HG03103 (cell line): ENCODE results near the gene TTLL4.
"Not testable (repeated sequence)": the region's sequence is repeated elsewhere in the genome, so short reads cannot be mapped to it uniquely, and the experiment has no call there.

ENCODE experiments used
- ATAC-seq: cut with Tn5 transposase; IDR thresholded peaks from one replicate; pipeline ENCODE4 v1.9.1; 2021; ENCODE audit warnings: low read depth; ENCODE audit not compliant: unreplicated experiment

TTLL4 gene

GRCh38 chr2:218744615-218745014 lies 34.0 kb downstream of the TTLL4 start:
- ATAC-seq, result no peak

GRCh38 chr2:218745160-218745558 lies 34.5 kb downstream of the TTLL4 start:
- ATAC-seq, result no peak

- no peak for ATAC-seq
Observed at GRCh38 chr2:218745559-218746469, 35.2 kb downstream of the TTLL4 start.

- ATAC-seq, result no peak
Observed at GRCh38 chr2:218746470-218746795, 35.8 kb downstream of the TTLL4 start.

GRCh38 chr2:218746960-218747359 lies 36.3 kb downstream of the TTLL4 start:
- ATAC-seq, result no peak

GRCh38 chr2:218748741-218749441 lies 38.3 kb downstream of the TTLL4 start:
- ATAC-seq, result no peak

- ATAC-seq, result no peak
Observed at GRCh38 chr2:218754201-218754600, 43.6 kb downstream of the TTLL4 start.

- ATAC-seq, result no peak
Observed at GRCh38 chr2:218754781-218755180, 44.1 kb downstream of the TTLL4 start.

- no peak for ATAC-seq
Observed at GRCh38 chr2:218755198-218755566, 44.5 kb downstream of the TTLL4 start.

- no peak for ATAC-seq
Observed at GRCh38 chr2:218755567-218756404, 45.2 kb downstream of the TTLL4 start.

GRCh38 chr2:218756599-218757377 lies 46.2 kb downstream of the TTLL4 start:
- no peak for ATAC-seq

GRCh38 chr2:218761795-218762194 lies 51.2 kb downstream of the TTLL4 start:
- ATAC-seq, result no peak

- not testable (repeated sequence) for ATAC-seq
Observed at GRCh38 chr2:218772759-218773158, 62.1 kb downstream of the TTLL4 start.

GRCh38 chr2:218773881-218774280 lies 63.2 kb downstream of the TTLL4 start:
- ATAC-seq, result no peak

GRCh38 chr2:218776488-218776887 lies 65.9 kb downstream of the TTLL4 start:
- no peak for ATAC-seq

GRCh38 chr2:218777276-218777990 lies 66.8 kb downstream of the TTLL4 start:
- no peak for ATAC-seq

GRCh38 chr2:218780046-218780445 lies 69.4 kb downstream of the TTLL4 start:
- ATAC-seq, result no peak

- ATAC-seq, result no peak
Observed at GRCh38 chr2:218780851-218781690, 70.4 kb downstream of the TTLL4 start.
